DMS153 treated with DMSO at 0.1 percent for 48 hours (cell line): Measurements from ENCODE around the gene AMOTL2.

Experiments used
- DNase-seq: peaks from one replicate; lab custom pipeline; 2025; ENCODE audit not compliant: unreplicated experiment; lab: John Stamatoyannopoulos, UW

Gene AMOTL2

DNA sequence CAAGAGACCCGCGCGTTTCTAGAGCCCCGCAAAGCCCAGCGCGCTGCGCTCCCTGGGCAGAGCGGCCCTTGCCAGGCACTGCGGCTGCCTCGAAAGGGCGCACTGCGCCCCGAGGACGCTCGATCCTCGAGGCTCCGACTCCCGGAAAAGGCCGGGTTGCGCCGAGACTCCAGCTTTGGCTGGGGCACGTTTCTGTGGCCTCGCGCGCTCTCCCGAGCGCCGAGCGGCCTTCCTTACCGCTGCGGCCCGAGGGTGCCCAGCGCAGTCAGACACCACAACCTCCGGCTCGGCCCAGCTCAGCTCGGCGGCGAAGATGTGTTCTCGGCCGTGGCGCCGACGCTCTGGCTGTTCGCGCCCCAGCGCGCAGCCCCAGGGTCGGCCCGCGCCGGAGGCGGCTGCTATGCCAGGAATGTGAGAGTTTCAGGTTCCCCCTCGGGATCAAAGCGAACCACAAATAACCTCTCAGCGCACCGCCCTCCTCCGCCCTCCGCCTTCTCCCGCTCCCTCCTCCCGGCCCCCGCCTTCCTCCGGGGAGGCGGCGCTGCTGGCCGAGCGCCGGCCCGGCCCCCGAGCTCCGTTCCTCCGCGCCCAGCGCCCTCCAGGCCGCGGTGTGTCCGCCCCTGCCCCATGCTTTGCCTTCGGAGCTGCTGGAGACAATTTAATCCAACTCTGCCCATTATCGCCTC is at the start of gene AMOTL2:
Gene AMOTL2 (minus strand): TSS at position 343 of the 686 bp plus-strand sequence. CDS start 3,014 bp downstream, outside the sequence.
- peak; percentile 60 for DNase-seq

DNA sequence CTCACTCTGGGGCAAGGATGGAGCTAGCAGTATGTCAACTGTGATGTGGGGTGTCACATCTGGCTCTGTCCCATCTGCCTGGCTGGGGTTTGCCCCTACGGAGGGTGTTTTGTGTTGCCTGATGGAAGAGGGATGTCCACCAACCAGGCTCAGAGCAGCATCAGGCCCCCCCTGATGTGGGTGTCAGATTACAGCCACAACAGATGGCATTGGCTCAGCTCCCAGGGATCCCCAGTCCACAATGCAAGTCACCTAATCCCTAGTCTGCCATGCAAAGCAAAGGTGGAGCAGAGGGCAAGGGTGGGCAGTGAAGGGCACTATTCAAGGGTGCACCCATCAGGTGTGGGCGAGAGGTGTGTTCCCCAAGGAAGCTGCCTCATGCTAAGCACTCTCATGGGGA is 48.9 kb upstream of the AMOTL2 start:
- no peak for DNase-seq

DNA sequence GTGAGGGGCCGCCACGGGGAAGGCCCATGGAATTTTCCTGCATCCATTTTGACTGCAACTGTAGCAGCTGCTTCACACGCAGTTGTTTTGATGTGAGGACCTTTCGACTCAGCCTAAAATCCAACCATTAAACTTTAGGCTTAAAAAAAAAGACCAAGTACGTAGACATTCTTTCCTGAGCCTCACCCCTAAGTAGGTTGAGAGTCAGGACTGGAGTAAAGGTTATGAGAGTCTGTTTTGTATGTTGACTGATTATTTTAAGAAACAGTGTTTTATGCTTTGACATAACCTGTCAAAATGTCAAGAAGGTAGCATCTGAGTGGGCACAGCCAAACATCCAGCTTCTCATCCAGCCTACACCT is 45.7 kb upstream of the AMOTL2 start:
- DNase-seq, result no peak

DNA sequence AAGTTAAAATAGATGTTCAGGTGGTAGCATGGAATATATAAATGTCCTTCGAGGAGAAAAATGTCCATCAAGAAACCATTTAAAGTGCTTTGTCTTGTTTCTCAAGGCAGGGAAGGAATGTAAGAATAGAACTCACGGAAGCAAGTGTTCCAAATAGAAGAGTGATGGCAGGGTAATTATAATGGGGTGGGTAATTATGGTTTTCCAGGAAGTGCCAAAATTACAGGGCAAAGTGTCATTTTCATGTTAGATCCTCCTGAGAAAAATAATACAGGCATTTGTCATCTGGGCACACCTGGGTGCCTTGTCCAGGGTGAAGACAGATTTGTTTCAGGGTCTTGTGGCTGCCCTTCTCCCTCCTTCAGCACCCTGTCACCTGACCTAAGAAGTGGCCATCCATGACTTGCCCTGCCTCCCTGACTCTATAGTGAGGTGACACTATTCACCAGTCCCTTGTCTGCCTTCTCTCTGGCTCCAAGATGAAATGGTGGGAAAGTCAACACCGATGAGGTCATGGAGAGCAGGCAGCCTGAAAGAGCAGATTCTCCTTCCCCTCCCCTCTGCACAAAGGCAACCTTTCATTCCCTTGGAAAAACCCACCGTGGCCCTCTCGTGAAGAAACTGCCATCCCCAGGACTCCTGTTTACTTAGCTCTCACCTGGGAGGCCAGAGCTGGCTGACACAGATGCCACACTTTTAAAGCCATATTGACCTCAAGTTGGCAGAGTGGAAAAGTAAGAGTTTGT is 45.1 kb upstream of the AMOTL2 start:
- DNase-seq, result no peak

DNA sequence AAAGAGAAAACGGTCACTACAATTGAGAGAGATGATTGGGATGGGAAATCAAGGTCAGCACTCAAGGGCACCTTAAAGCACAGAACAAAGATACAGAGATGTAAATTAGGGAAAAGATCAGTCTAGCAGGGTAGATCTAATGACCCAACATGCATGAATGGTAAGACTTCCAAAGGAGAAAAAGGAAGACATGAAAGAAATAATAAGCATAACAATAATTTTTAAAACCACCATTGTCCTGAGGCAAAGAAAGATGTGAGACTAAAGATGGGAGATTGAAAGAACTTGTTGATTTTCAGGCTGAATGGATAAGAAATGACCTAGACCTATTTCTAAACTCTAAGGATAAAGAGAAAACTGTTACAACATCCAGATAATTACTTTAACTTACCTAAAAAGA is 34.8 kb upstream of the AMOTL2 start:
- no peak for DNase-seq

DNA sequence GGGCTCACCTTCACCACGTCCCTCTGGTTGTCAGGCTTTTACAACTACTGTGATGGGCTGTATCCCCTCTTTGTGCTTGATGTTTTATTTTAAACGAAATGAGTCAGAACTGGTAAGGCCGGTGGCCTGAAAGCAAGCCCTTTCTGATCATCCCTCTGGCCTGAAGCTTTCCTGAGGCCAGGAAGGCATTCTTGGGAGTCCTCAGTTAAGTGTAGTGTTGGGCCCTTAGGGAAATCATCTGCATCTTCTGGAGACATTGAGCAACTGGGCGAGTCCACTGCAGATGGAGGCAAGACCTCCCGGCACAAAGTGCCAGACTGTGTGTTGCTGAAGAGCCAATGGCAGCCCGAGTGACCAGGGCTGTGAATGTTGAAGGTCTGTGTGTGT is 33.0 kb upstream of the AMOTL2 start:
- DNase-seq, result no peak

DNA sequence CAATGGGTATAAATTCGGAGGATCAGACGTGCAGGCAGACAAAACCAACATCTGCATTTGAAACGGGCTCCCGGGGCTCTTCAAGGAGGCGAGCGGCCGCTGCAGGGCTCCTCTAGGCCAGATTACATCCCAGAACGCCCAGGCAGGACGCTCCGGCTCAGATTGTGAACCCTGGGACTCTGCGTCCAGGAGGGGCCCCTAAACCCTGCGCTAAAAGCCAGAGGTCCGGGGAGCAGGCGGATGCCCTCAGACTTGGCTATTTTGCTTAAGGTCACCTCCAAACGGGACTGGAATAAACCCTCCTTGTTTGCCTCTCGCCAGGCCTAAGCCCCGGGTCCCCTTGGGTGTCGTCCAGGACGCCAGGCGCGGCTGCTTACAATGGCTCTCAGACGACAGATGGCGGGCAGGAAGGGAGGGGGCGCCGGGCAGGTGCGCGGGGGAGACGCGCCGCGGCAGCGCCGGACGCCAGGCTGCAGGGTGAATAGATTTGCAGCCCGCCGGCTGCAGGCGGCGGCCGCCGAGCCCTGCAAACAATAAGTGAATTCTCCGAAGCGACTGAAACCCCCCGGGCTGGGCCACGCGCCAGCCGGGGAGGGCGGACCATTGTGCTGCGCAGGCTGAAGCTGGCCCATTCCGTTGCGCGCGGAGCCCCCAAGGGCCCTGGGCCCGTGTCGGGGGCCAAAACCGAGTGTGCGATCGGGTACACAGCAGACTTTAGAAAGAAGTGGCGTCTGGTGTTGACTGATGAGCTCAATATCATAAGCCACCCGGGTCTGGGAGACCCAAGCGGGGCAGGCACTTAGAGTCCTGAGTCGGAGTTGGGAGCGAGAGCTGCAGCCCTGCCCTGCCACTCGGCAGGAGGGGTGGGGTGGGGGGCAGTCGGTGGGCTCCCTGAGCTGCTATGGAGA is 32.3 kb upstream of the AMOTL2 start:
- peak; percentile 76 for DNase-seq

DNA sequence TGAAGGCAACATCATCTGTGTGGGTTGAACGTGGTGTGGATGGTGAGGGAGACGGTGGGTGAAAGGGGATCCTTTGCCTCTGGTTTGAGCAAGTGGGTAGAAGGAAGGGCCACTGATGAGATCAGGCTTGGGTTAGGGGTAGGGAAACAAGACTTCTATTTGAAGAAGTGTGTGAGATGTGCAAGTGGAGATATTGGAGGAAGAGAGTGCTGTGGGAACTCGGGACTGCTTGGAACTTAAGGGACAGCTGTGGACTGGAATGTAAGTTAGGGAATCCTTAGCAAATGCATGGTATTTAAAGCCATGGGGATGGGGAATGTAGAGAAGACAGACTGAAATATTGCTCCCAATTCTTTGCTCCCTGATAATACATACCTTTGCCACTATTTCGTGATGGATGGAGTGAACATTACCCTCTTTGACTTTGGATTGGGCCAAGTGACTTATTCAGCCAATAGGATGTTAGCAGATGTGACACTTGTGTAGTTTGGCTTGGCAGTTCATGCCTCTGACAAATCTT is 30.2 kb upstream of the AMOTL2 start:
- DNase-seq, result no peak

DNA sequence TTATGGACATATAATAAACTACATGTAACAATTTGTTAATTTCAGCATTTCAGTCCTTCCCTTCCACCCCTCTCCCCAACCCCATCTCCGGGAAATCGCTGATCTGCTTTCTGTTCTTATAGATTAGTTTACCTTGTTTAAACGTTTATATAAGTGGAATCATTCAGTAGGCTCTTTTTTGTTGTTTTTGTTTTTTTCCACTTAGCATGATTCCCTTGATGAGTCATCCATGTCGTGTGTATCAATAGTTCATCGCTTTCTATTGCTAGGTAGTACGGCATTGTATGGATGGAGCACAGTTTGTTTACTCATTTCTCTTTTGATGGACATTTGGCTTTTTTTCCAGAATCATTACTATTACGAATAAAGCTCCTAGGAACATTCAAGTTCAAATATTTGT is 23.5 kb upstream of the AMOTL2 start:
- no peak for DNase-seq

DNA sequence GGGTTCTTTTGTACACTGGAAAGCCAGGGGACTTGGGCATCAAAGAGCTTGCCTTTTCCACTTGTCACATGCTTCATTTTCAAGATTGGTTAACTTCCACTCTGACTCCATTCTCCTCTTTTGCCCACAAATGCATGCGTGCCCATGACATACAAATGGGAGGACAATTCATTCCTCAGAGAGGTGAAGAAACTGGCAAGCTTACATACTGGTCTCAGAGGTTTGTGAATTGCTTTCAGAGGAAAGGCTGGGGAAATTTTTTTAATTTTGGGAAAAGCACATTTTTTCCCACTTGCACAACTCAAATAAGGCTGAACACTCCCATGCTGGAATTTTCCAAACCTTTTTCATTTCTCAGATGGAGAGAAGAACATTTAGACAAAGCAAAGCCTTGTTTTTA is 20.9 kb upstream of the AMOTL2 start:
- no peak for DNase-seq

DNA sequence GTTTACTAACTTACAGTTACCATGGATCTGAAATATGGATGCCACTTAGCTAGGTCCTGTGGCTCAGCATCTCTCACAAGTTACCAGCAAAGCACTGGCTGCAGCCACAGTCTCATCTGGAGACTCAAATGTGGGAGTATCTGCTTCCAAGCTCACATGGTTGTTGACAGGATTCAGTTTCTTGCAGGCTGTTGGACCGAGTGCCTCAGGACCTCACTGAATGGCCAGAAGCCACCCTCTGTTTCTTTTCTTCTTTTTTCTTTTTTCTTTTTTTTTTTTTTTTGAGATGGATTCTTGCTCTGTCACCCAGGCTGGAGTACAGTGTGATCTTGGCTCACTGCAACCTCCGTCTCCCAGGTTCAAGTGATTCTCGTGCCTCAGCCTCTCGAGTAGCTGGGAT is 20.1 kb upstream of the AMOTL2 start:
- no peak for DNase-seq

DNA sequence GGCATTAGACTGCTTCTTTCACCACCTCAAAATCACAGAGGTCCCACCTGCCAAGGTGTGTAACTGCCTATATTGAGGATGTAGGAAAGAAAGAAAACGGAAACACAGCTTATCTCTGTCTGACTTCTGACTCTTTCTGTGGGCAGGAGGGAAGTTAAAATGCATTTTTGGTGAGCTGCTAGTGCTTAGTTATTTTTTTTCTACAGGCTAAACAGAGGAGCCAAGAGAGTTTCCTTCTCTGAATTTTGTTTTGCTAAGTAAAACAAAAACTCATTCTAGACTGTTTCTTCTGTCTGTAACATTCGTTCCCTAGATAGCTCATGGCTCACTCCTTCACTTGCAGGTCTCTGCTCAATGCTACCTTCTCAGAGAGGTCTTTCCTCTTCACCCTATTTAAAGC is 18.8 kb upstream of the AMOTL2 start:
- no peak for DNase-seq

DNA sequence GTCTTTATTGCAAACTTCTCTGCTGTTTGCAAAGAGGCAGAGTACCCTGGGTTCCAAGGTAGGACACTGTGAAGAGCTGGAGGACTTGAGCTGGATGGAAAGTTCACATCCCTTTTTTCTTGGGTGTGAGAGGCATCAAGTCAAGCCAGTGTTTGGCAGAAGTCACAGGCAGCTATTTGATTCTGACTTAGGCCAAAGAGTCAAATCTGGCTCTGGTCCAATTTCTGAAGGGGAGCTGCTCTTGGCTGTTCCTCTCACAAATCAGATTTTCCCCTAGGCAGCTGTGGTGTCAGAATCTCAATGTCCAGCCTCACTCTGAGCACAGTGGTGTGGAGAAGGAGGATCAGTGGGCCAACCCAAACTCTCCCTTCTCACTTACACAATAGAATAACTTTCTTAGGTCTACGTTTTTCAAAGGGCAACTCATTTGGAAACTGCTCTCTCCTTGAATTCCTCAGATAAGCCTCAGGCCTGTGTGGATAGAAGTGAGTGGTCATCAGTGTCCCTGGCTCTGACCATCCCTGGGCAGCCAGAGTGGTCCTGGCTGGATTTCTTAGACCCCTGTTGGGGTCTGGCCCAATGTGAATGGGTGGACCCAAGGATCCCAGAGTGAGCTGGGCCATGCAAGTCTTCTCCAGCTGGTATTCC is 18.2 kb upstream of the AMOTL2 start:
- DNase-seq, result no peak

DNA sequence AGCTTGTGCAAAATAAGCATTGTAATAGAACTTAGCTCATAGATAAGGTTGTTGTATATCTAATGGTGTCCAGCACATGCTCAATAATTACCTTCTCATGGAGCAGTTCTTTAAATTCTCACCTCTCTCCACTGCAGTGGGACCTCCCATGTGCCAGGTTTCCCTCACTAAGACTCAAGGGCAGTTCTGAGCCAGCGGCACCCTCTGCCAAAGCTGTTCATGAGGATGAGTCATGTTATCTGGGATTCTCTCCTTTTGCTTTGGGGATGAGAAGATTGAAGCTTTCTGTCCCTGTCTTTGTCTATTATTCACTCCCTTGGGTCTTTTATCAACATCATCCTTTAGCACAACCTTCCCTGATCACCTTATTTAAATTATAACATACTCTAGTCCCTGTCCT is 15.6 kb upstream of the AMOTL2 start:
- no peak for DNase-seq

DNA sequence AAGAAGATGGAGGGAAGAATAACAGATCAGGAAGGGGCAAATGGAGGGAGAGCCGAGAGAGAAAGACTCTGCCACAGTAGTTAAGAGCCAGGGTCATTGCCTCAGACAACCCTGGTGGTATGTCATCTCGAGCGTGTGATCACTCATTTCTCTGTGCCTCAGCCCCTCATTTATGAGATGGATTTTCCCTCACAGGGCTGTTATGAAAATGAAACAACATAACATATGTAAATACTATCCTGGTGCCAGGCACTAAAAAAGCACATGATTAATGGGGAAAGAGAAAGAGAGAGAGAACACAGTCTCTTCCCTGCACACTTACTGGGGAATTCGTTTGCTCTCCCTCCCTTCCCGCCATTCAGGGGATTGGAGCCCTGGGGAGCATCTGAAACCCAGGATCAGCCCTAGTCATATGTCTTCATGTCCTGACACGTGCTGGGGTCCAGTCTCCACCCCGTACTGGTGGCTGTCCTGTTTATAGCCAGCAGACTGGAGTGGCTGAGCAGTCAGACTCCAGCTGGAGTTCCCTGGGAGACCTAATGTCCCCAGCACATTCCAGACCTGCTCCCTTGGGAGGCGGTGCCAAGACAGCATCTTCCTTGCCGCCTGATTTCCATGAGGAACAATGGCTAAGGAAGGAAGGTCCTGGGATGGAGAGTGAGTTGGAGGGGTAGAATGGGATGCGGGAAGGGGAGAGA is 14.7 kb upstream of the AMOTL2 start:
- no peak for DNase-seq

DNA sequence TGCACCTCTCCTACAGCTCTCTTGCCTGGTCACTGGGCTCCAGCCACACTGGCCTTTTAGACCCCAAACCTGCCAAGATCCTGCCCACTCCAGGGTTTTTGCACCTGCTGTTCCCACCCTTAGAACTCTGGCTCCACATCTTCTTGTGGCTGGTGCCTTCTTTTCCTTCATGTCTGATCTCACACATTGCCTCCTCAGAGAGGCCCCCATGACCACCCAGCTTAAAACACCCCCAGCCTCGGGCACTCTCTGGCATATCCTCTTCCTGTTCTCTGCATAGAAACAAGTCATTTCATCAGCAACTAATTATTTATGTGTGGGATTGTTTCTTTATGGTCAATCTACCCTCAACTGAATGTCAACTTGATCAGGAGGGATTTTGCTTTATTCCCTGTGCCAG is 14.0 kb upstream of the AMOTL2 start:
- DNase-seq, result no peak

DNA sequence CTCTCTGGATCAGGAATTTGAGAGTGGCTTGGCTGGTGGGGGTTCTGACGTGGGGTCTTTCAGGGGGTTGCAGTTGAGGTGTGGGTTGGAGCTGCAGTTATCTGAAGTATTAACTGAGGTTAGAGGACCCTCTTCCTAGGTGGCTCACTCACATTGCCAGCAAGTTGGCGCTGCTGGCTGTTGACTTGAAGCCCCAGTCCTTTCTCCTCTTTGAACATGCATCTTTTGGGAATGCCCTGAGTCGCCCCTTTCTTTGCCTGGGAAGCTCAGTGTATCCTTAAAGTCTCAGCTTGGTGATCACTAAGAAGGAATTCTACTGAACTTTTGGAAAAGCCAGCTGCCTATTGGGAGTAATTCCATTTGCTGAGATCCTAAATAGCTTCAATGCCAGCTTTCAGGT is 13.0 kb upstream of the AMOTL2 start:
- no peak for DNase-seq

DNA sequence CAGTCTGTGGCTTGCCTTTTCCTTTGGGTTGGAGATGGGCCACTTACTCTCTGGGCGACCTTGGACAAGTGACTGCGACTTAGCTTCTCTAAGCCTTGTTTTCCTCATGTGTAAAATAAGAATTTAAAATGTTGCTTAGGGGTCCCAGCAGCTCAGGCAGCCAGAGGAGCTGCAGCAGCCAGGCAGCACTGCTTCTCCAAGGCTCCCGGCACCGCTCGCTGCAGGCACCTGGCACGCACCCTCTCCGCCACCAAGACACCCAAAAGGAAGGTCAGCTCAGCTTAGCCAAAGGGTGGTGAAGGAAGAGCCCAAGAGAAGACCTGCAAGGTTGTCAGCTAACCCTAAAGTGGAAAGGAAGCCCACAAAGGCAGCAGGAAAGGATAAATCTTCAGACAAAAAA is 10.7 kb upstream of the AMOTL2 start:
- no peak for DNase-seq

DNA sequence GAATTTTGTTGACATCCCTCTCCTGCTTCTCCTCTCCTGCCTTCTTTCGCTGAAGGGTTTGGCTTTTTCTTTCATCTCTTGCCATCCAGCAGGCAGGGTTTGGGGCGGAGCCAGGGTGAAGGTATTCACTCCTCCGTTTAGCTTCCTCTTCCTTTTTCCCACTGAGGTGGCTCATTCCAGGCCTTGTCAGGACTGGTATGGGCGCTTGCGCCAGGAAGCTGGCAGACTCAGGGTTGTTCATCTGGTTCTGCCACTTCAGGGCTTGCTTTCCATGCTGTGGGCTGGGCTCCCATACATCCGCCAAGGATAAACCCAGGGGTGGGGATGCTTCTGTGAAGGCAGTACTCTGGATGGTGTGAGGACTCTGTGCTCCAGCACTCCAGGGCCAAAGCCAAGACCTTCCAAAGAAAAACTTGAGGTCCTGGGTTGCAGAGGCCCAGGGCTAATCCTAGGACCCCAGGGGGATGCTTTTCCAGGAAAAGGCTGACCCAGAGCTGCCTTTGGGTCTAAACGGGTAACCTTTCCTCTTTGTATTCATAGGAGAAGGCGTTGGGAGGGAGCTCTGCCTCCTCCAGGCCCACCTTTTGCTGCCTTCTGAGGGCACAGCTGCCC is 7.7 kb upstream of the AMOTL2 start:
- peak; percentile 67 for DNase-seq

DNA sequence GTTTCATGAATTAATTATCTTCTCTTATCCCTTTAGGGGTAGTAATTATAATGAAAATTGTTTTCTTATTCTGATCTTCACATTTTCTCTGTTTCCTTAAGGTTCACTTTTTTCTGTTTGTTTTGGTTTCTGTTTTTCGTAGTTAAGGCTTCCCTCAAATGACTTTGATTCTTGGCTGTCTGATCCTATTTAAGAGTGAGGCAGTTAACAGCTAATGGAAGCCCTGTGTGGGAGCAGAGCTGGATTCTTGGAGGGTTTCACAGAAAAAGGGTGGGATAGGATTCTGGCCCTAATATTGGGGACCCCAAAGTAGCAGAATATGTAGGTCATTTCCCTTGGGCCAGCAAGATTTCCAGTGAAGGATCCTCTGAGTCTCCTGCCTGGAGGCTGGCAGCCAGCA is 6.8 kb upstream of the AMOTL2 start:
- DNase-seq, result no peak
